Measurements from ENCODE around the gene OMD.

DNA sequence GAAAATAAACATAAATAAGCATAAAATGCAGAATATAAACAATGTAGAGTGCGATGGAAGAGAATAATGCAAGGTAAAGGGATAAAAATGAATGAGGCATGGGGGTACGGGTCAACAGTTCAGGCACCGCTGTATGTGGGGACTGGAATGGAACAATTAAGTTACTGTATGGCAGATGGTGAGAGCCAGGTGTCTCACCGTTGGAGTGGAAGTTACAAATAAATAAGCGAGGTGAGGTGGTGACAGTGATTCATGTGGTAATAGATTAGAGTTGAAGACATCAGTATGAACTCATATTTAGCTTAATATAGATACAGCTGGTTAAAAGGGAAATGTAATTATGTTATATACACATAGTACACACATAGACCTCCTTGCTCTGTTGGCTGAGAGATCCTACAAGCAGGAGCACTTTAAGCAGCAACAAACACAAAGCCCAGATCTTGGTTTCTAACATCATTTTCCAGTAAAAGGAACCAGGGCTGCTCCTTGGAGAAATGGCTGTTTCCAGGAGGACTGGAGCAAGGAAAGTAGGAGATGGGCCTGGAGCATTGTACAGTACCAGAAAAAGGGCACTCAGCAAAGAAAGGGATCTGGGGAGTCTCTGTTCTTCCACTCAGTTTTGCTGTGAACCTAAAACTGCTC, 2.4 kb upstream of the OMD start:
- TF ChIP-seq, protein P1, sequence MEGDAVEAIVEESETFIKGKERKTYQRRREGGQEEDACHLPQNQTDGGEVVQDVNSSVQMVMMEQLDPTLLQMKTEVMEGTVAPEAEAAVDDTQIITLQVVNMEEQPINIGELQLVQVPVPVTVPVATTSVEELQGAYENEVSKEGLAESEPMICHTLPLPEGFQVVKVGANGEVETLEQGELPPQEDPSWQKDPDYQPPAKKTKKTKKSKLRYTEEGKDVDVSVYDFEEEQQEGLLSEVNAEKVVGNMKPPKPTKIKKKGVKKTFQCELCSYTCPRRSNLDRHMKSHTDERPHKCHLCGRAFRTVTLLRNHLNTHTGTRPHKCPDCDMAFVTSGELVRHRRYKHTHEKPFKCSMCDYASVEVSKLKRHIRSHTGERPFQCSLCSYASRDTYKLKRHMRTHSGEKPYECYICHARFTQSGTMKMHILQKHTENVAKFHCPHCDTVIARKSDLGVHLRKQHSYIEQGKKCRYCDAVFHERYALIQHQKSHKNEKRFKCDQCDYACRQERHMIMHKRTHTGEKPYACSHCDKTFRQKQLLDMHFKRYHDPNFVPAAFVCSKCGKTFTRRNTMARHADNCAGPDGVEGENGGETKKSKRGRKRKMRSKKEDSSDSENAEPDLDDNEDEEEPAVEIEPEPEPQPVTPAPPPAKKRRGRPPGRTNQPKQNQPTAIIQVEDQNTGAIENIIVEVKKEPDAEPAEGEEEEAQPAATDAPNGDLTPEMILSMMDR (IDR thresholded peaks at IDR 0.05; ENCODE audit: low read depth, low read length, poor library complexity, severe bottlenecking): no peak
- no peak for TF ChIP-seq EZH2phosphoT487 (IDR thresholded peaks at IDR 0.05; ENCODE audit: borderline replicate concordance, low read length)

Data from DOHH2 (cell line).